HCT116 (cell line): ENCODE data around the gene NRSN1. TPM values are rescaled to one million over a fixed set of nuclear protein-coding genes. Genes with fewer than 3 reads are reported as not detected.

Experiments
- ATAC-seq: fragments of 200-7000 bp; cut with Tn5 transposase; 2 replicates; pipeline ENCODE4 v1.9.1; 2020; ENCODE audit warnings: mild to moderate bottlenecking, moderate library complexity
- BruUV-seq: library from RNA; stranded (reverse); fragments of 400-500 nt; replicated peaks from 2 replicates; lab custom pipeline; 2021; lab: Mats Ljungman, UMichigan
- CTCF ChIA-PET: fragments of 300-600 bp; sonication (Branson Sonifier 250); formaldehyde crosslinking; loops from one replicate; lab custom pipeline; 2021; ENCODE audit warnings: antibody characterized with exemption; lab: Charles Lee
- POLR2A ChIA-PET: fragments of 300-600, 350-600 bp; sonication (Branson Sonifier 250); formaldehyde crosslinking; loops from one replicate; lab custom pipeline; 2021; ENCODE audit warnings: antibody characterized with exemption; lab: Charles Lee
- RAD21 ChIA-PET, 2 experiments: fragments of 300-600 bp; sonication (Branson Sonifier 250); formaldehyde crosslinking; loops; one replicate each; lab custom pipeline; 2023; ENCODE audit warnings: low total read pairs in 2 of 2; ENCODE audit not compliant: uncharacterized antibody in 2 of 2, unreplicated experiment in 2 of 2, low non-redundant PET in 1 of 2; lab: Charles Lee
- DNase-seq: peaks from one replicate; pipeline ENCODE4 v3.0.0-alpha.2; 2010; ENCODE audit warnings: low read depth, low spot score
- H2AFZ ChIP-seq: fragments of 200-600 bp; shearing (Covaris generic), sonication (generic); 2 replicates; pipeline ENCODE4 v1.6.1; 2017; ENCODE audit warnings: low read depth, mixed run types, mixed read lengths, antibody characterized with exemption, low read length; ENCODE audit not compliant: poor library complexity, severe bottlenecking
- H3K27ac ChIP-seq: 2 replicates; pipeline ENCODE4 v1.5.1; 2012; ENCODE audit warnings: low read depth, low read length
- H3K27me3 ChIP-seq: fragments of 200-600 bp; sonication (generic); 2 replicates; pipeline ENCODE4 v1.6.1; 2016; ENCODE audit warnings: mixed run types, low read length, mixed read lengths; ENCODE audit not compliant: insufficient read depth
- H3K36me3 ChIP-seq, 2 experiments: fragments of 200-500 bp in 1 of 2; fragments of 200-600 bp in 1 of 2; sonication (Bioruptor generic) in 1 of 2; sonication (generic) in 1 of 2; 2 replicates each; pipeline versions ENCODE4 v1.5.1 to v1.6.1; 2014 to 2016; ENCODE audit warnings: low read length in 2 of 2, inconsistent platforms in 1 of 2, mixed read lengths in 1 of 2, mixed run types in 1 of 2; ENCODE audit not compliant: insufficient read depth in 2 of 2, control insufficient read depth in 1 of 2
- H3K4me1 ChIP-seq, 2 experiments: fragments of 200-600 bp in 1 of 2; sonication (generic) in 1 of 2; 2 replicates each; pipeline versions ENCODE4 v1.5.1 to v1.6.1; 2012 to 2017; ENCODE audit warnings: low read length in 2 of 2, inconsistent platforms in 1 of 2, mild to moderate bottlenecking in 1 of 2, mixed read lengths in 1 of 2, mixed run types in 1 of 2, moderate library complexity in 1 of 2; ENCODE audit not compliant: insufficient read depth in 2 of 2, control insufficient read depth in 1 of 2
- H3K4me2 ChIP-seq: fragments of 200-600 bp; sonication (generic); 2 replicates; pipeline ENCODE4 v1.6.1; 2017; ENCODE audit warnings: mixed run types, low read length, mixed read lengths
- H3K4me3 ChIP-seq, 2 experiments: fragments of 200-600 bp in 1 of 2; sonication (generic) in 1 of 2; replicated peaks in 1 of 2; 2 replicates each; pipeline ENCODE4 v1.5.1; 2011 to 2016; ENCODE audit warnings: low read length in 2 of 2, control low read depth in 1 of 2, low read depth in 1 of 2, mild to moderate bottlenecking in 1 of 2, mixed read lengths in 1 of 2, mixed run types in 1 of 2
- H3K79me2 ChIP-seq: fragments of 200-600 bp; sonication (generic); 2 replicates; pipeline ENCODE4 v1.6.1; 2017; ENCODE audit warnings: mild to moderate bottlenecking, mixed run types, low read length, moderate library complexity, mixed read lengths; ENCODE audit not compliant: insufficient read depth
- H3K9ac ChIP-seq: fragments of 200-600 bp; sonication (generic); 2 replicates; pipeline ENCODE4 v1.6.1; 2016; ENCODE audit warnings: low read length, mixed read lengths
- H3K9me2 ChIP-seq: fragments of 200-600 bp; sonication (generic), shearing (Covaris generic); 2 replicates; pipeline ENCODE4 v1.6.1; 2017; ENCODE audit warnings: mixed run types, mild to moderate bottlenecking, moderate library complexity; ENCODE audit not compliant: insufficient read depth
- H3K9me3 ChIP-seq, 2 experiments: fragments of 200-500 bp in 1 of 2; fragments of 200-600 bp in 1 of 2; sonication (Bioruptor generic) in 1 of 2; sonication (generic) in 1 of 2; 2 replicates each; pipeline ENCODE4 v1.6.1; 2014 to 2017; ENCODE audit warnings: low read length in 2 of 2, mixed read lengths in 2 of 2, inconsistent platforms in 1 of 2, low read depth in 1 of 2, mild to moderate bottlenecking in 1 of 2, mixed run types in 1 of 2, moderate library complexity in 1 of 2; ENCODE audit not compliant: control insufficient read depth in 1 of 2, insufficient read depth in 1 of 2
- H4K20me1 ChIP-seq: fragments of 200-600 bp; sonication (generic), shearing (Covaris generic); 2 replicates; pipeline ENCODE4 v1.6.1; 2017; ENCODE audit warnings: mixed run types, mild to moderate bottlenecking, moderate library complexity; ENCODE audit not compliant: insufficient read depth
- CBX3 ChIP-seq: IDR thresholded peaks from 2 replicates; pipeline ENCODE4 v1.6.1; 2012; ENCODE audit warnings: low read depth
- CEBPB ChIP-seq: IDR thresholded peaks from 2 replicates; pipeline ENCODE4 v1.6.1; 2012; ENCODE audit warnings: low read depth
- CTCF ChIP-seq, 3 experiments: fragments of 200-600 bp in 1 of 3; sonication (generic) in 1 of 3; IDR thresholded peaks in 2 of 3; conservative IDR thresholded peaks in 1 of 3; 2 replicates each; pipeline ENCODE4 v1.5.1; 2012 to 2017; ENCODE audit warnings: low read depth in 2 of 3, low read length in 2 of 3, antibody characterized with exemption in 1 of 3, borderline replicate concordance in 1 of 3, control low read depth in 1 of 3, mild to moderate bottlenecking in 1 of 3, mixed read lengths in 1 of 3, mixed run types in 1 of 3, moderate library complexity in 1 of 3; ENCODE audit not compliant: insufficient read depth in 1 of 3
- EGR1 ChIP-seq: IDR thresholded peaks from 2 replicates; pipeline ENCODE4 v1.6.1; 2012; ENCODE audit warnings: low read depth
- ELF1 ChIP-seq: IDR thresholded peaks from 2 replicates; pipeline ENCODE4 v1.6.1; 2012; ENCODE audit warnings: low read depth, borderline replicate concordance
- EZH2phosphoT487 ChIP-seq: fragments of 200-600 bp; IDR thresholded peaks from 2 replicates; pipeline ENCODE4 v1.6.1; 2018; ENCODE audit warnings: antibody characterized with exemption, borderline replicate concordance
- JUND ChIP-seq: IDR thresholded peaks from 2 replicates; pipeline ENCODE4 v1.6.1; 2012
- YY1 ChIP-seq: IDR thresholded peaks from 2 replicates; pipeline ENCODE4 v1.6.1; 2011; ENCODE audit warnings: low read length, low read depth, moderate library complexity, mild to moderate bottlenecking; ENCODE audit not compliant: insufficient replicate concordance; ENCODE audit errors: extremely low read depth
- ZNF274 ChIP-seq: fragments of 200-500 bp; sonication (Bioruptor generic); IDR thresholded peaks from 2 replicates; pipeline ENCODE4 v1.6.1; 2014; ENCODE audit warnings: mild to moderate bottlenecking, low read depth, low read length, inconsistent platforms
- intact Hi-C: fragments of 100-400 bp; cut with micrococcal nuclease; formaldehyde crosslinking; loops from 2 replicates; pipeline ENCODE4 v1.10.0; 2022
- total RNA-seq: library from RNA; stranded (reverse); gene quantifications from one replicate; pipeline ENCODE4 v1.2.1, GENCODE V29; 2021; ENCODE audit not compliant: unreplicated experiment
- TF ChIP-seq, protein P1 (sequence below): IDR thresholded peaks from 2 replicates; pipeline ENCODE4 v1.6.1; 2012; ENCODE audit warnings: low read depth

NRSN1 gene
- total RNA-seq, 1 experiment from 2014 or later: not detected

DNA sequence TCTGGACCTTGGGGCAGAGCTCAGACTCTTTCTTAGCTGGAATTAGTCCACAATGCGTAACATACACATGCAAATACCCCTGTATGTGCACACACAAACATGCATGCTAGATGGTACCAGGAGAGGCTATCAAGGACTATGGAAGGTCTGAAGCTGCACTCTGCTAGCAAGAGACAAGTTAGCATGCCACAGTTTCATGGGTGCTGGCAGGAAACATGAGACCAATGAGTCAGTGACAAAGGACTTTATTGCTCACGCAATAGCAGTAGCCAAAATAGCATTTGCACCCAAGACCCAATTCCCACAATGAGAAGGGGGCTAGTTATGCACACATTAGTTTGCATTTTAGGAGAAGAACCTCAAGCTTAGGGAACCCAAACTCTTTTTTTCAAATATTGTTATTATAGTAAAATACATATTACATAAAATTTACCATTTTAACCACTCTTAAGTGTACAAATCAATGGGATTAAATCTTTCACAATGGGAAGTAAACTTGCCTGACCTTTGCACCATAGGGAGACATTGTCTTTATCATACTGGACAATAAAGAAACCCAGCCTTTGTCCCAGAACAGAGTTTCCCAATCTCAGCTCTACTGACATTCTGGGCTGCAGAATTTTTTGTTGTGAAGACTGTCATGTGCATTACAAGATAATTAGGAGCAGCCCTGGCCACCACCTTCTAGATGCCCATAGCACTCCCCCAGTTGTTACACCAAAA, 69.1 kb downstream of the NRSN1 start (continued):
- TF ChIP-seq CTCF (IDR thresholded peaks at IDR 0.05 in 2 of 3, conservative IDR thresholded peaks at IDR 0.05 in 1 of 3; ENCODE audit: borderline replicate concordance in 1 of 3, insufficient read depth in 1 of 3, low read depth in 2 of 3, low read length in 2 of 3): no peak
- no peak for TF ChIP-seq ZNF274
- TF ChIP-seq, all 23 proteins: peak for 0

GRCh38 chr6:24195836-24196597, 70.0 kb downstream of the NRSN1 start:
- Histone ChIP-seq H3K4me1 (no peaks in the 10 kb centered on the region), H3K27me3 (0 out of 2 replicates have a peak, but pooled peaks cover 11% of the 10 kb centered on the region), H3K9ac (no peak overlapping the region), H3K36me3 (no peaks in the 10 kb centered on the region), H3K9me2 (no peaks in the 10 kb centered on the region), H2AFZ (no peak overlapping the region), H3K9me3 (no peaks in the 10 kb centered on the region), H3K27ac (no peak overlapping the region), H3K79me2 (no peaks in the 10 kb centered on the region), H3K4me2 (no peak overlapping the region), H4K20me1 (no peaks in the 10 kb centered on the region; the same call in 1 of the 2 replicates), H3K4me3 (no peak overlapping the region)
- ATAC-seq (no peak), DNase-seq (no peak)
- ChIA-PET RAD21 (no interaction called here), POLR2A (no interaction called here), CTCF (interaction anchor here (0.9 kb wide), 1 partner anchor 9 kb away, joined by 3 read pairs; no protein-coding TSS in a partner anchor)
- BruUV-seq: no TSS peak
- intact Hi-C loops: no loop called here
- TF ChIP-seq CTCF (IDR thresholded peaks at IDR 0.05 in 2 of 3, conservative IDR thresholded peaks at IDR 0.05 in 1 of 3; ENCODE audit: borderline replicate concordance in 1 of 3, insufficient read depth in 1 of 3, low read depth in 2 of 3, low read length in 2 of 3) (no peak), YY1 (no peak), EZH2phosphoT487 (no peak), EGR1 (no peak), ELF1 (no peak), ZNF274 (no peak), JUND (no peak), CBX3 (no peak), CEBPB (no peak)
- TF ChIP-seq, protein P1, sequence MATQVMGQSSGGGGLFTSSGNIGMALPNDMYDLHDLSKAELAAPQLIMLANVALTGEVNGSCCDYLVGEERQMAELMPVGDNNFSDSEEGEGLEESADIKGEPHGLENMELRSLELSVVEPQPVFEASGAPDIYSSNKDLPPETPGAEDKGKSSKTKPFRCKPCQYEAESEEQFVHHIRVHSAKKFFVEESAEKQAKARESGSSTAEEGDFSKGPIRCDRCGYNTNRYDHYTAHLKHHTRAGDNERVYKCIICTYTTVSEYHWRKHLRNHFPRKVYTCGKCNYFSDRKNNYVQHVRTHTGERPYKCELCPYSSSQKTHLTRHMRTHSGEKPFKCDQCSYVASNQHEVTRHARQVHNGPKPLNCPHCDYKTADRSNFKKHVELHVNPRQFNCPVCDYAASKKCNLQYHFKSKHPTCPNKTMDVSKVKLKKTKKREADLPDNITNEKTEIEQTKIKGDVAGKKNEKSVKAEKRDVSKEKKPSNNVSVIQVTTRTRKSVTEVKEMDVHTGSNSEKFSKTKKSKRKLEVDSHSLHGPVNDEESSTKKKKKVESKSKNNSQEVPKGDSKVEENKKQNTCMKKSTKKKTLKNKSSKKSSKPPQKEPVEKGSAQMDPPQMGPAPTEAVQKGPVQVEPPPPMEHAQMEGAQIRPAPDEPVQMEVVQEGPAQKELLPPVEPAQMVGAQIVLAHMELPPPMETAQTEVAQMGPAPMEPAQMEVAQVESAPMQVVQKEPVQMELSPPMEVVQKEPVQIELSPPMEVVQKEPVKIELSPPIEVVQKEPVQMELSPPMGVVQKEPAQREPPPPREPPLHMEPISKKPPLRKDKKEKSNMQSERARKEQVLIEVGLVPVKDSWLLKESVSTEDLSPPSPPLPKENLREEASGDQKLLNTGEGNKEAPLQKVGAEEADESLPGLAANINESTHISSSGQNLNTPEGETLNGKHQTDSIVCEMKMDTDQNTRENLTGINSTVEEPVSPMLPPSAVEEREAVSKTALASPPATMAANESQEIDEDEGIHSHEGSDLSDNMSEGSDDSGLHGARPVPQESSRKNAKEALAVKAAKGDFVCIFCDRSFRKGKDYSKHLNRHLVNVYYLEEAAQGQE: no peak
